D341Med (cell line): ENCODE data around the gene RNASE13.
"Not testable (repeated sequence)": the region's sequence is repeated elsewhere in the genome, so short reads cannot be mapped to it uniquely, and the experiment has no call there.

Experiments
- DNase-seq: peaks from one replicate; pipeline ENCODE4 v3.0.0; 2012; ENCODE audit warnings: low spot score

Gene RNASE13

GRCh38 chr14:21022686-21023085 lies 11.9 kb downstream of the RNASE13 start:
- DNase-seq: peak; percentile 6

- no peak for DNase-seq
Measured at GRCh38 chr14:21020977-21021545, 13.5 kb downstream of the RNASE13 start.

GRCh38 chr14:21019366-21019765 lies 15.2 kb downstream of the RNASE13 start:
- no peak for DNase-seq

- DNase-seq: no peak
Measured at GRCh38 chr14:21018781-21019180, 15.8 kb downstream of the RNASE13 start.

GRCh38 chr14:21018286-21018685 lies 16.3 kb downstream of the RNASE13 start:
- DNase-seq: no peak

- DNase-seq: no peak
Measured at GRCh38 chr14:21017528-21018245, 16.9 kb downstream of the RNASE13 start.

- no peak for DNase-seq
Measured at GRCh38 chr14:21016413-21017190, 18.0 kb downstream of the RNASE13 start.

- DNase-seq: no peak
Measured at GRCh38 chr14:21015312-21015711, 19.3 kb downstream of the RNASE13 start.

- DNase-seq: peak; percentile 70
Measured at GRCh38 chr14:21014761-21015190, 19.8 kb downstream of the RNASE13 start.

GRCh38 chr14:21011136-21011535 lies 23.5 kb downstream of the RNASE13 start:
- DNase-seq: no peak

- not testable (repeated sequence) for DNase-seq
Measured at GRCh38 chr14:21009721-21010120, 24.9 kb downstream of the RNASE13 start.

- no peak for DNase-seq
Measured at GRCh38 chr14:21003788-21004346, 30.7 kb downstream of the RNASE13 start.

- DNase-seq: no peak
Measured at GRCh38 chr14:21001218-21001617, 33.4 kb downstream of the RNASE13 start.

GRCh38 chr14:20999591-20999990 lies 35.0 kb downstream of the RNASE13 start:
- no peak for DNase-seq

- no peak for DNase-seq
Measured at GRCh38 chr14:20998674-20999366, 35.8 kb downstream of the RNASE13 start, which contains the start of gene SLC39A2. Gene SLC39A2, plus strand, starts transcription at chr14:20999293. Its CDS starts 154 bp downstream, at chr14:20999447.

GRCh38 chr14:20998139-20998538 lies 36.5 kb downstream of the RNASE13 start:
- DNase-seq: no peak

GRCh38 chr14:20997564-20997963 lies 37.0 kb downstream of the RNASE13 start:
- DNase-seq: no peak

GRCh38 chr14:20997115-20997514 lies 37.5 kb downstream of the RNASE13 start:
- DNase-seq: no peak

- no peak for DNase-seq
Measured at GRCh38 chr14:20996521-20996920, 38.1 kb downstream of the RNASE13 start.

- DNase-seq: peak; percentile 91
Measured at GRCh38 chr14:20989787-20990600, 44.6 kb downstream of the RNASE13 start, which contains the start of gene METTL17. Gene METTL17, plus strand, starts transcription at chr14:20989980. Its CDS starts 23 bp downstream, at chr14:20990003.

- DNase-seq: no peak
Measured at GRCh38 chr14:20989471-20989786, 45.2 kb downstream of the RNASE13 start.
